ENCODE data around the gene THSD4. TPM values are rescaled to one million over a fixed set of nuclear protein-coding genes. Genes with fewer than 3 reads are reported as not detected.

THSD4 gene
- total and polyA plus RNA-seq, 9 of the 15 experiments (the other 6 are each of a cell fraction or from before 2014, with no cell fraction given): 0.04 TPM; not detected in 5

GRCh38 chr15:71426792-71427191 is 311.5 kb downstream of the THSD4 start (continued):
- TF ChIP-seq ETS2 (tag; IDR thresholded peaks at IDR 0.05; ENCODE audit: borderline replicate concordance, poor library complexity, severe bottlenecking) (no peak), TARDBP (IDR thresholded peaks at IDR 0.05) (no peak), CHCHD3 (CRISPR knock-in tag; IDR thresholded peaks at IDR 0.05) (no peak), SIRT6 (IDR thresholded peaks at IDR 0.05; ENCODE audit: low read depth, low read length) (no peak), SAP30 (IDR thresholded peaks at IDR 0.05; ENCODE audit: borderline replicate concordance, insufficient read depth, low read depth, low read length, poor library complexity, severe bottlenecking) (no peak)

GRCh38 chr15:71430782-71431181 is 315.5 kb downstream of the THSD4 start:
- H3K9ac ChIP-seq (ENCODE audit: insufficient read depth in 1 of 2, low read depth in 2 of 2, low read length in 2 of 2): no peak overlapping the region
- no peaks in the 10 kb centered on the region for H3K4me1 ChIP-seq (replicated peaks in 1 of 2; ENCODE audit: control insufficient read depth in 2 of 2, insufficient read depth in 2 of 2, low read length in 2 of 2)
- in situ Hi-C loops (cut with MboI) (no loop called here), intact Hi-C loops (cut with micrococcal nuclease) (no loop called here)
- no peak overlapping the region for H3K27ac ChIP-seq (ENCODE audit: extremely low read depth, low read depth, low read length)
- TF ChIP-seq POU5F1 (IDR thresholded peaks at IDR 0.05; ENCODE audit: borderline replicate concordance, low read depth, low read length, partially characterized antibody): no peak
- no peak for TF ChIP-seq SMC3 (conservative IDR thresholded peaks at IDR 0.05; ENCODE audit: insufficient read depth, low read depth, low read length)
- no peak for TF ChIP-seq ZNF431 (CRISPR knock-in tag; IDR thresholded peaks at IDR 0.05)
- TF ChIP-seq XRCC4 (IDR thresholded peaks at IDR 0.05; ENCODE audit: extremely low read depth, insufficient read depth, insufficient read length): no peak
- TF ChIP-seq PHF21A (IDR thresholded peaks at IDR 0.05; ENCODE audit: borderline replicate concordance, low read depth): no peak
- TF ChIP-seq MTF1 (CRISPR knock-in tag; IDR thresholded peaks at IDR 0.05; ENCODE audit: borderline replicate concordance): no peak
- 5% methylated on average over 2 of the region's 2 CpGs for WGBS (ENCODE audit: insufficient coverage, low coverage, missing lambda C conversion rate)
- FAIRE-seq (no peak), DNase-seq (ENCODE audit: extremely low read depth in 1 of 4, low spot score in 3 of 4) (no peak), ATAC-seq (no peak)
- no peak overlapping the region for H3K4me3 ChIP-seq
- no peaks in the 10 kb centered on the region for H3K79me2 ChIP-seq (ENCODE audit: control insufficient read depth, insufficient read depth, low read length)
- BruUV-seq (replicated peaks): no TSS peak
- CTCF ChIA-PET (ENCODE audit: low intra/inter-chr PET ratio): no interaction called here
- no peaks in the 10 kb centered on the region; a peak in 1 of 5 replicates for H3K27me3 ChIP-seq (ENCODE audit: control insufficient read depth in 2 of 2, insufficient read depth in 2 of 2, low read length in 2 of 2)
- H2AFZ ChIP-seq (ENCODE audit: low read depth, low read length): no peak overlapping the region
- no peaks in the 10 kb centered on the region for H3K9me1 ChIP-seq (ENCODE audit: control insufficient read depth, insufficient read depth, low read length)
- POLR2A ChIA-PET: interaction anchor here (0.6 kb wide), 1 partner anchor 23 kb away, joined by 3 read pairs; no protein-coding TSS in a partner anchor
- no peaks in the 10 kb centered on the region for H4K20me1 ChIP-seq (replicated peaks; ENCODE audit: control insufficient read depth, insufficient read depth, low read length)
- no peaks in the 10 kb centered on the region for H3K36me3 ChIP-seq (ENCODE audit: control insufficient read depth, insufficient read depth, low read length)
- no peak overlapping the region for H3K4me2 ChIP-seq (ENCODE audit: insufficient read depth, low read length)
- no peaks in the 10 kb centered on the region for H3K9me3 ChIP-seq (replicated peaks; ENCODE audit: control insufficient read depth, insufficient read depth, low read depth, low read length)
